Glutamatergic neuron (in vitro differentiated cells): ENCODE data around the gene CRMP1. TPM values are rescaled to one million over a fixed set of nuclear protein-coding genes. Genes with fewer than 3 reads are reported as not detected.

ENCODE experiments used
- DNase-seq: peaks from one replicate; pipeline ENCODE4 v3.0.0; 2022
- H3K27ac Mint-ChIP-seq: one replicate; pipeline ENCODE4 v1.8.0; 2020; ENCODE audit warnings: mild to moderate bottlenecking, mixed read lengths, inconsistent platforms; ENCODE audit not compliant: unreplicated experiment
- H3K27me3 Mint-ChIP-seq: one replicate; pipeline ENCODE4 v1.8.0; 2020; ENCODE audit warnings: mild to moderate bottlenecking, moderate library complexity, mixed read lengths, inconsistent platforms; ENCODE audit not compliant: unreplicated experiment
- H3K36me3 Mint-ChIP-seq: one replicate; pipeline ENCODE4 v1.8.0; 2020; ENCODE audit warnings: mild to moderate bottlenecking, mixed read lengths, inconsistent platforms; ENCODE audit not compliant: unreplicated experiment
- H3K4me1 Mint-ChIP-seq: one replicate; pipeline ENCODE4 v1.8.0; 2020; ENCODE audit warnings: mild to moderate bottlenecking, low read depth, mixed read lengths, inconsistent platforms; ENCODE audit not compliant: unreplicated experiment
- H3K4me3 Mint-ChIP-seq: one replicate; pipeline ENCODE4 v1.8.0; 2020; ENCODE audit warnings: mild to moderate bottlenecking, mixed read lengths, inconsistent platforms; ENCODE audit not compliant: unreplicated experiment
- H3K9me3 Mint-ChIP-seq: one replicate; pipeline ENCODE4 v1.8.0; 2020; ENCODE audit warnings: mild to moderate bottlenecking, moderate library complexity, mixed read lengths, inconsistent platforms; ENCODE audit not compliant: unreplicated experiment
- CTCF ChIP-seq: fragments of 200-600 bp; sonication (generic); IDR thresholded peaks from one replicate; pipeline ENCODE4 v1.5.0; 2021; ENCODE audit not compliant: partially characterized antibody, unreplicated experiment
- total RNA-seq: library from RNA; stranded (reverse); fragmentation: NEBNext Ultra II Directional; extraction: Animal tissue kit (Norgen Biotek cat#: 25700); gene quantifications from one replicate; pipeline ENCODE4 v1.2.1, GENCODE V29; 2021; ENCODE audit not compliant: unreplicated experiment

The CRMP1 gene
- total RNA-seq, 1 donor from 2014 or later: 947 TPM

GRCh38 chr4:5824635-5825034, 68.3 kb downstream of the CRMP1 start:
- Mint-ChIP-seq H3K4me3 (no peak overlapping the region), H3K9me3 (peaks cover 42% of the 10 kb centered on the region), H3K27me3 (peaks cover 24% of the 10 kb centered on the region), H3K36me3 (peaks cover 31% of the 10 kb centered on the region), H3K27ac (peak overlapping the region; percentile 29), H3K4me1 (peaks cover 21% of the 10 kb centered on the region)
- TF ChIP-seq CTCF: peak; percentile 42
- no peak for DNase-seq

GRCh38 chr4:5824227-5824626, 68.7 kb downstream of the CRMP1 start:
- Mint-ChIP-seq H3K36me3 (peaks cover 31% of the 10 kb centered on the region), H3K27me3 (peaks cover 24% of the 10 kb centered on the region), H3K4me3 (no peak overlapping the region), H3K27ac (peak overlapping the region; percentile 29), H3K9me3 (peaks cover 42% of the 10 kb centered on the region), H3K4me1 (peaks cover 20% of the 10 kb centered on the region)
- no peak for DNase-seq
- no peak for TF ChIP-seq CTCF

GRCh38 chr4:5823542-5824211, 69.2 kb downstream of the CRMP1 start:
- Mint-ChIP-seq H3K36me3 (peaks cover 30% of the 10 kb centered on the region), H3K9me3 (peaks cover 36% of the 10 kb centered on the region), H3K27ac (peak overlapping the region; percentile 67), H3K4me3 (no peak overlapping the region), H3K27me3 (peaks cover 27% of the 10 kb centered on the region), H3K4me1 (peaks cover 20% of the 10 kb centered on the region)
- no peak for TF ChIP-seq CTCF
- DNase-seq: no peak

- Mint-ChIP-seq H3K27me3 (peaks cover 20% of the 10 kb centered on the region), H3K4me3 (no peak overlapping the region), H3K4me1 (peaks cover 15% of the 10 kb centered on the region), H3K9me3 (peaks cover 32% of the 10 kb centered on the region), H3K27ac (no peak overlapping the region), H3K36me3 (peaks cover 30% of the 10 kb centered on the region)
- no peak for DNase-seq
- no peak for TF ChIP-seq CTCF
Measured at GRCh38 chr4:5822619-5823018, 70.3 kb downstream of the CRMP1 start.

- H3K27ac Mint-ChIP-seq: no peak overlapping the region
- TF ChIP-seq CTCF: peak; percentile 91
- H3K9me3 Mint-ChIP-seq: peaks cover 33% of the 10 kb centered on the region
- peak; percentile 70 for DNase-seq
- peaks cover 17% of the 10 kb centered on the region for H3K4me1 Mint-ChIP-seq
- no peak overlapping the region for H3K4me3 Mint-ChIP-seq
- H3K36me3 Mint-ChIP-seq: peaks cover 30% of the 10 kb centered on the region
- H3K27me3 Mint-ChIP-seq: peaks cover 14% of the 10 kb centered on the region
Measured at GRCh38 chr4:5821665-5822358, 71.1 kb downstream of the CRMP1 start.
